HG03135 (cell line): ENCODE data around the gene CACNA1C.
"Not testable (repeated sequence)": the region's sequence is repeated elsewhere in the genome, so short reads cannot be mapped to it uniquely, and the experiment has no call there.

Experiments
- ATAC-seq: cut with Tn5 transposase; IDR thresholded peaks from one replicate; pipeline ENCODE4 v1.9.1; 2021; ENCODE audit warnings: mild to moderate bottlenecking, moderate library complexity; ENCODE audit not compliant: unreplicated experiment

The CACNA1C gene

GRCh38 chr12:2110127-2110526 is 57.3 kb downstream of the CACNA1C start:
- no peak for ATAC-seq

DNA sequence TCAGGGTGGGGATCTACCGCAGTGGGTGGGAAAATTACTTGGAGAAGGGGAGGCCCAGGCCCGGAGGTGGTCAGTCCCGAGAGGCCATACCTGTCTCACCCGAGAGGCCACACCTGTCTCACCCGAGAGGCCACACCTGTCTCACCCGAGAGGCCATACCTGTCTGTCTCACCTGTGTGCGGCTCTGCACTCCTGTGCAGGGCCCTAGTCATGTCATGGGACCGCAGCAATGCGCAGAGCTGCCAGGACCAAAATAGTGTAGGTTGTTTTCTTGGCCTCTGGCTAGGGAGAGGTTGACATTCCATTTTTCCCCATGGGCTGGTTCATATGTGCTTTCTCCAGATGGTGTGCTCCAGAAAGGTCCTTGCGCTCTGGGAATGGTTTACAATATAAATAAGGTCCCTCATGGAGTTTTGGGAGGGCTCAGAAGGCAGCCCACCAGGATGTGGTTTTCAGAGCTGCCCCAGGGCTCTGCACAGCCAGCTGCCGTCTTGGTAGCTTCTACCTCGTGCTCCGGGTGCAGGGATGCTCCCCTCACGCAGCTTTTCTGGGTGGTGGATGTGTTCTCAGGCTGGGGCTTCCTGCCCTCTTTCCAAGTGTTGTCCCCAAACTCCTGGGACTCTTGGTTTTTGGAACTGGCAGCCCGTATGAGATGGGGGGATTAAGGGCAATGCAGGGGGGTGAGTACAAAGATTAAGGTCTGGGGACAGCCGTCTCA is 58.2 kb downstream of the CACNA1C start:
- no peak for ATAC-seq

DNA sequence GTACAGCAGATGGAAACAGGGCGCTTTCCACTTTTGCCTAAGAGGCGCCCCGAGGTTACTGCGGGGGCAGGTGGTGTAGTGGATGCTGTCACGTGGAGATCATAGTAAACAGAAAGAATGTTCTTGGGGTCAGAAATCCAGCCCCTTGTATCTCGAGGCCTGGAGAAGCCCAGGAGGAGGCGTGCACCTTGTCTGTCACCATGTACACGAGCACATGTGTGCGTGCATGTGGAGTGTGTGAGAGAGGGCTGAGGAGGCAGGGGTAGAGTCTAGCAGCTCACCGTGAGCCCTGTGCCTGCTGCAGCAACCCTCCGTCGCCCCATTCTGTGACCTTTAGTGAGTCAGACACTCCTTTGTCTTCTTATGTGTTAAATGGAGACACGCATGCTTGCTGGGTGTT is 59.0 kb downstream of the CACNA1C start:
- no peak for ATAC-seq

GRCh38 chr12:2112401-2112800 is 59.6 kb downstream of the CACNA1C start:
- no peak for ATAC-seq

- ATAC-seq: no peak
These were observed 60.5 kb downstream of the CACNA1C start for GRCh38 chr12:2113119-2113912.

DNA sequence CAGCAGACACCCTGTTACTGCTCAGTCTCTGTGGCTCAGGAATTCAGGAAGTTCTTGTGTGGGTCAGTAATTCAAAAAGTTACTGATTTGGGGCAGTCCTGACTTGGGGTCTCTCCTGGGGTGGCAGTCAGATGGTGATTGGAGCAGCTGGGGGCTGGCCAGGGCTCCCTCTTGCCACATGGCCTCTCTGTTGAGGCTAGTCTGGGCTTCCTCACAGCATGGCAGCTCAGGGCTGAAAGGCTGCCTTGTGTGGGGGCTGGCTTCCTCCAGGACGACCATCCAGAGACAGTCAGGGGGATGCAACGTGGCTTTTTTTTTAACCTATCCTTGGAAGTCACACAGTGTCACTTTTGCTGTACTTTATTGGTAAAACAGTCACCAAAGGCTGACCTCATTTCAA is 61.3 kb downstream of the CACNA1C start:
- ATAC-seq: no peak

GRCh38 chr12:2115101-2115845 is 62.5 kb downstream of the CACNA1C start:
- no peak for ATAC-seq

DNA sequence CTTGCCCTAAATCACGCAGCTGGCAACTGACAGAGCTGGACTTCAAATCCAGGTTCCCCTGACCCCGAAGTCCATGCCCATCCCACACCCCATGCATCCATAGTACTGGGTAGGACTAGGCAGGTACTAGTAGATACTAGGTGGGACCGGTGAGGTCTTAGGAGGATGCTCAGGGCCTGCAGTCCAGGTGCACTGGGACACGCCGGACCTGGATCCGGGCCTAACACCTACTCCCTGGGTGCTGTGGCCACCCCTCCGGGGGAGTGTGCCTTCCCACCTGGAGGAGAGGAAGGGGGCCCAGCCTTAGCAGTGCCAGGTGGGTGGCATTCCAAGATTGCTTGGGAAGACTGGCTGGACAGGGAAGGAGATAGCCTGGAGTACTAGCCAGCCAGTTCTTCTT is 64.8 kb downstream of the CACNA1C start:
- ATAC-seq: no peak

DNA sequence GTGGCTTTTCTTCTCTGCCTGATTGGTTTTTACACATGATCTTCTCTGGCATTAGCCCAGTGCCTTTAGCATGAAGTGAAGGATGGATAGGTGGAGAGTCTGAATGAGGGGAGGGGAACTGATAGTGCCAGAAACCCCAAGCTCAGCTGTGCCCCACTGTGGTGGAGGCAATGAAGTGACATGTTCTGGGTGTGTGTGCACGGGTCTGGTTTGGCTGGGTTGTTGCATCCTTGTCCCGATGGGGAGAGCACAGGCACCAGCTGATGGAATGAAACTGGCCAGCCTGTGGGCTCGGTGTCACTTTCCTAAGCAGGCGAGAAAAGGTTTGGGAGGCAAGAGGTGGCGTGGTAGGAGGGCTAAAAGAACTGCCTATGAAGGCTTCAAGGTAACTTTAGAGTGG is 65.3 kb downstream of the CACNA1C start:
- ATAC-seq: no peak

- no peak for ATAC-seq
These were observed 65.9 kb downstream of the CACNA1C start for GRCh38 chr12:2118481-2119255.

DNA sequence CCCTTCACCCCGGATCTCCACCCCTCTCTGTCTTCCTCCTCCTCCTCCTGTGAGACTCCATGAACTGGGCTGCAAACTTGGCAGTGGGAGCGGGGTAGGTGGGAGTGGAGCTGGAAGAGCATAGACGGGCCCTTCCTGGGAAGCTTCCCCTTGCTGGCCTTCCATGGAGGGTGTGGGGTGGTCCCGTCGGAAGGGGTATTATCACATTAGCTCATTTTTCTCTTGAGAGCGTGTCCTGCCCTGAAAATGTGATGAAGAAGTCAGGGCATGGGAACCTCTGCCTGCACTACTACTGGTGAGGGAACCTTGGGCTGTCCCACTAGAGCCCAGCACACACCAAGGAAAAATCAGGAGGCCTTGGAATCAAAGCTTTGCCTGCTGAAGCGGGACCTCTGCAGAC is 66.5 kb downstream of the CACNA1C start:
- no peak for ATAC-seq

DNA sequence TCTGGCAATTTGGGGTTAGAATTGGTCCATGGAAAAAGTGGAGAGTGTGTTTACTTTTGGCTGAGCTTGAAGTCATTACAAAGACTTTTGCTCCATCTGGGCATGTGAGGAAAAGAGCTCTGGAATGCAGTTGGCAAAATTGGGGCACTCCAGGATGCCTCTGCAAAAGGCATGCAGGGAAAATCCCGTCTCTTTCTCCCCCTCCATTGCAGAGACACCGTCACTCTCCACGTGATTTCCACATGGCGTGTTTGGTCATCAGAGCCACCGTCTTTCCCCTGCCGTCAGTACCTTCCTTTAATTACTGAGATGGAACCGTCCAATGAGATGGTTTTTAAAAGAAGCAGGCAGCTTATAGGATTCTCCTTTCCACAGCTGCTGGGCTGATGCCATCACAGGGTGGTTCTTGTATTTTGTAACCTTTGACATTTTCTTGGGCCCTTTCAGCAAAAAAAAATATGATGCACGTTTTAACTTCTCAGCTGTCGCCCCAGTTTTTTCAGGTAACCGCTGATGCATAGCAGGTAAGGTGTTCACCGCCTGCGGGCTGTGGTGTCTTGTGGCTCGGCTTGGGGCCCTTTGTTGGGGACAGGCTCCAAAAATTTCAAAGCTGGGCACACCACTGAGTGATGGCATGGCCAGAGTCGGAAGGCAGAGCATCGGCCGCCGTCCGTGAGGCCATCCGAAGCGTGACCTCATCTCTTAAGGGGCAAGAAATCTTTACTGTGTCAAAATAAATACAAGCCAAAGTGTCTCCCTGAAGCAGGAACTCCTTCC is 68.4 kb downstream of the CACNA1C start:
- ATAC-seq: no peak

GRCh38 chr12:2124466-2125023 is 71.8 kb downstream of the CACNA1C start:
- no peak for ATAC-seq

DNA sequence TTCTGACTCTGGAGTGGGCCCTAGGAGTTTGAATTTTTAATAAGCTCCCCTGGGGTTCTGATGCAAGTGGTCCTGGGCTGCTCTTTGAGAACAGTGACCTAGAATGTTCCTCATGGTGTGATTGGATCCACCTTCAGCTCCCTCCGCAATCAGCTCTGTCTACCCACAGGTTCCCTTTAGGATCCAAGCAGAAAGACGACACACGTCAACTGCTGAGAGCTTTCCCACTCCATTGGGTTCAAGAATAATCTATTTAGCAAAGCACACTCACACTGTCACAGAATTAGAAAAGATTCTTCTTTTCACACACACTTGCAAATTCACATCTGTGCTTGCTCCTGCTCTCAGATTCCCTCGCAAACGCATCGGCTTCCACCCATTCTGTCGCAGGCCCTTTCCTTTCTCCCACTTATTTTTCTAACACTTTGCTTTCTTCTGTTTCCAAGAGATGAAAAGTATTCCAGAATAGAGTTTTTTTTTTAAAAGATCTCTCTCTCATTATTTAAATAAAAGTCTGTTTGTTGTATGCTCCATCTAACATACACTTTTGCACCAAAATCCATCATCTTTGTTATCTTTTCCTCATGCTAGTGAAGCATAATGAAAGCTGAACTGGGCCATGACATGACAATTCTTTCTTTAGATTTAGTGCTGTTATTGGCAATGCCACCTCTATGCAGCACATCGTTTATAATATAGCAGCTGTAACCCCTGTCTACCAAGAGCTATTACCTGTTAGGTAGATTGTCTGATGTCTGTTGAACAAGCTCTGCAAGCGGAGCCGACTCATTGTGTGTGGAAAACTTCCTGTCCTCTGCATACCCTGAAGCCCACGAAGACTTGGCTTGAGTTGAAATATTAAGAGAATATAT is 73.1 kb downstream of the CACNA1C start:
- ATAC-seq: no peak

GRCh38 chr12:2126676-2127406 is 74.1 kb downstream of the CACNA1C start:
- ATAC-seq: no peak

GRCh38 chr12:2129076-2129475 is 76.3 kb downstream of the CACNA1C start:
- ATAC-seq: no peak

DNA sequence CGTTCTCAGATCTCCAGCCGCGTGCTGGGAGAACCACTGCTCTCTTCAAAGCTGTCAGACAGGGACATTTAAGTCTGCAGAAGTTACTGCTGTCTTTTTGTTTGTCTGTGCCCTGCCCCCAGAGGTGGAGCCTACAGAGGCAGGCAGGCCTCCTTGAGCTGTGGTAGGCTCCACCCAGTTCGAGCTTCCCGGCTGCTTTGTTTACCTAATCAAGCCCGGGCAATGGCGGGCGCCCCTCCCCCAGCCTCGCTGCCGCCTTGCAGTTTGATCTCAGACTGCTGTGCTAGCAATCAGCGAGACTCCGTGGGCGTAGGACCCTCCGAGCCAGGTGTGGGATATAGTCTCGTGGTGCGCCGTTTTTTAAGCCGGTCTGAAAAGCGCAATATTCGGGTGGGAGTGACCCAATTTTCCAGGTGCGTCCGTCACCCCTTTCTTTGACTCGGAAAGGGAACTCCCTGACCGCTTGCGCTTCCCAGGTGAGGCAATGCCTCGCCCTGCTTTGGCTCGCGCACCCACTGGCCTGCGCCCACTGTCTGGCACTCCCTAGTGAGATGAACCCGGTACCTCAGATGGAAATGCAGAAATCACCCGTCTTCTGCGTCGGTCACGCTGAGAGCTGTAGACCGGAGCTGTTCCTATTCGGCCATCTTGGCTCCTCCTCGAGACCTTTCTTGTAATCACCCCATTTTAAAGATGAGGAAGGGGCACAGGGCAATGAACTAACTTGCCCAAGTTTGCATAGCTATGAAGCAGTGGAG is 83.1 kb downstream of the CACNA1C start:
- not testable (repeated sequence) for ATAC-seq

- no peak for ATAC-seq
These were observed 84.1 kb downstream of the CACNA1C start for GRCh38 chr12:2136901-2137300.
